Natural killer cell (primary cell): Measurements from ENCODE around the gene EMSY. TPM values are rescaled to one million over a fixed set of nuclear protein-coding genes. Genes with fewer than 3 reads are reported as not detected.

Source experiments
- ATAC-seq, 3 donors: fragments of 150-1000 bp in 2 of 3; fragments of 200-7000 bp in 1 of 3; cut with Tn5 transposase; 1 replicate in 1 of 3; 2 replicates in 2 of 3; pipeline ENCODE4 v1.10.0; 2021; ENCODE audit warnings: mild to moderate bottlenecking in 2 of 3, moderate library complexity in 2 of 3
- DNase-seq, 2 donors: peaks; one replicate each; pipeline versions ENCODE4 v3.0.0 to v3.0.0-alpha.2; 2013 to 2021; ENCODE audit warnings: mixed read lengths in 1 of 2
- H3K27ac ChIP-seq: one replicate; pipeline ENCODE4 v1.5.1; 2013; ENCODE audit warnings: mild to moderate bottlenecking, low read length
- H3K27me3 ChIP-seq: one replicate; pipeline ENCODE4 v1.6.1; 2013; ENCODE audit warnings: low read length; ENCODE audit not compliant: control insufficient read depth, insufficient read depth
- H3K36me3 ChIP-seq: one replicate; pipeline ENCODE4 v1.6.1; 2013; ENCODE audit warnings: low read length; ENCODE audit not compliant: control insufficient read depth, insufficient read depth
- H3K4me1 ChIP-seq: one replicate; pipeline ENCODE4 v1.6.1; 2013; ENCODE audit warnings: low read length; ENCODE audit not compliant: control insufficient read depth, insufficient read depth
- H3K4me3 ChIP-seq: one replicate; pipeline ENCODE4 v1.5.1; 2013; ENCODE audit warnings: low read length
- H3K9me3 ChIP-seq: one replicate; pipeline ENCODE4 v1.6.1; 2013; ENCODE audit warnings: low read length; ENCODE audit not compliant: control insufficient read depth, insufficient read depth
- H3K27ac Mint-ChIP-seq, 2 donors: one replicate each; pipeline ENCODE4 v1.8.0; 2022; ENCODE audit warnings: mild to moderate bottlenecking in 2 of 2, mixed read lengths in 2 of 2, moderate library complexity in 1 of 2
- H3K27me3 Mint-ChIP-seq, 2 donors: one replicate each; pipeline ENCODE4 v1.8.0; 2022; ENCODE audit warnings: low read depth in 2 of 2, mixed read lengths in 2 of 2
- H3K36me3 Mint-ChIP-seq: one replicate; pipeline ENCODE4 v1.8.0; 2022; ENCODE audit warnings: mixed read lengths
- H3K4me1 Mint-ChIP-seq, 2 donors: one replicate each; pipeline ENCODE4 v1.8.0; 2022; ENCODE audit warnings: mixed read lengths in 2 of 2
- H3K4me3 Mint-ChIP-seq: one replicate; pipeline ENCODE4 v1.8.0; 2022; ENCODE audit warnings: mild to moderate bottlenecking, moderate library complexity, mixed read lengths
- H3K9me3 Mint-ChIP-seq, 2 donors: one replicate each; pipeline ENCODE4 v1.8.0; 2022; ENCODE audit warnings: mixed read lengths in 2 of 2
- CTCF ChIP-seq: fragments of 200-600 bp; IDR thresholded peaks from one replicate; pipeline ENCODE4 v1.8.0; 2022; ENCODE audit warnings: antibody characterized with exemption
- WGBS: methylation state at CpG from one replicate; pipeline ENCODE4 v1.1.7; 2013; ENCODE audit warnings: missing lambda C conversion rate; ENCODE audit not compliant: insufficient coverage; 5-methylcytosine and 5-hydroxymethylcytosine counted together
- intact Hi-C: fragments of 100-400 bp; cut with micrococcal nuclease; formaldehyde crosslinking; loops from one replicate; pipeline ENCODE4 v1.14.2; 2022
- total RNA-seq, 4 donors: library from RNA; stranded (reverse); fragments of 120-200 nt in 1 of 4; gene quantifications; one replicate each; pipeline versions ENCODE4 v1.2.3 to v1.2.4, GENCODE V29; 2013 to 2022

Gene EMSY
- total RNA-seq, 3 donors from 2014 or later (not counting 1 experiment from before 2014, with no cell fraction given) = 36.0 to 43.8 (median 39.4) TPM

GRCh38 chr11:76589477-76589876 lies 144.7 kb downstream of the EMSY start:
- Mint-ChIP-seq H3K27me3 (peaks cover 0 to 2% of the 10 kb centered on the region in 2 donors), H3K4me3 (no peak overlapping the region), H3K9me3 (no peaks in the 10 kb centered on the region), H3K4me1 (peaks cover 5 to 10% of the 10 kb centered on the region in 2 donors), H3K27ac (no peak overlapping the region), H3K36me3 (no peaks in the 10 kb centered on the region)
- no peak for TF ChIP-seq CTCF
- Histone ChIP-seq H3K4me1 (peaks cover 10% of the 10 kb centered on the region), H3K36me3 (no peaks in the 10 kb centered on the region), H3K27ac (no peak overlapping the region), H3K4me3 (no peak overlapping the region), H3K27me3 (no peaks in the 10 kb centered on the region), H3K9me3 (no peaks in the 10 kb centered on the region)
- DNase-seq (no peak), ATAC-seq (no peak)
- 97% methylated on average over 10 of the region's 10 CpGs for WGBS
- intact Hi-C loops = no loop called here

- no peaks in the 10 kb centered on the region for H3K36me3 Mint-ChIP-seq
- peaks cover 5 to 10% of the 10 kb centered on the region in 2 donors for H3K4me1 Mint-ChIP-seq
- Histone ChIP-seq H3K27ac (no peak overlapping the region), H3K4me1 (peaks cover 10% of the 10 kb centered on the region), H3K9me3 (no peaks in the 10 kb centered on the region), H3K4me3 (no peak overlapping the region), H3K27me3 (no peaks in the 10 kb centered on the region), H3K36me3 (no peaks in the 10 kb centered on the region)
- H3K27ac Mint-ChIP-seq = no peak overlapping the region
- no peak for ATAC-seq
- no peaks in the 10 kb centered on the region for H3K9me3 Mint-ChIP-seq
- H3K4me3 Mint-ChIP-seq = no peak overlapping the region
- DNase-seq = no peak
- 97% methylated on average over 8 of the region's 9 CpGs for WGBS
- H3K27me3 Mint-ChIP-seq = peaks cover 0 to 2% of the 10 kb centered on the region in 2 donors
- no peak for TF ChIP-seq CTCF
- intact Hi-C loops = no loop called here
Observed at GRCh38 chr11:76589964-76590950, 145.4 kb downstream of the EMSY start.

GRCh38 chr11:76591416-76591815 lies 146.6 kb downstream of the EMSY start:
- no peak for TF ChIP-seq CTCF
- no peaks in the 10 kb centered on the region for H3K9me3 ChIP-seq
- no peak overlapping the region for H3K27ac Mint-ChIP-seq
- WGBS = 92% methylated on average over 8 of the region's 8 CpGs
- H3K4me1 ChIP-seq = peaks cover 10% of the 10 kb centered on the region
- no peak overlapping the region for H3K4me3 ChIP-seq
- no peak overlapping the region for H3K4me3 Mint-ChIP-seq
- no peaks in the 10 kb centered on the region for H3K36me3 ChIP-seq
- H3K9me3 Mint-ChIP-seq = no peaks in the 10 kb centered on the region
- H3K36me3 Mint-ChIP-seq = no peaks in the 10 kb centered on the region
- DNase-seq = no peak
- H3K27me3 ChIP-seq = no peaks in the 10 kb centered on the region
- intact Hi-C loops = no loop called here
- H3K27me3 Mint-ChIP-seq = peaks cover 0 to 2% of the 10 kb centered on the region in 2 donors
- ATAC-seq = no peak
- H3K4me1 Mint-ChIP-seq = peaks cover 5 to 10% of the 10 kb centered on the region in 2 donors
- no peak overlapping the region for H3K27ac ChIP-seq
